ENCODE results near the gene NEGR1.

DNA sequence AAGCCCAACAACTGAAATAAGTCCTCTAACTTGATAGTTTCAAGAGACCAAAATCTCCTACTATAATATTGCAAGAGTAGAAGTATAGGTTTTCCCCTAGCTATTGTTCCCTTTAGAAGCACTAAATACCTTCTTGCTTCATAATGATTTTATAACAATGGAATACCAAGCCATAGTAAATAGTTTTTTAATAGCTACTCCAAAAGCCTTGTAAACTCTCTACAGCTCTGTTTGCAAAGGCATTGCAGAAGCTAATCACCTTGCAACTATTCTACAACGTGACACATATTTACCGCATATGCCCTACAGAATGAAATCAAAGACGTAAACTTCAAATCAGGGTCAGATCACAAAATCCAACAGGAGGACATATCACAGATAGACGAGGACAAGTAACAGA, 750.0 kb downstream of the NEGR1 start:
- TF ChIP-seq, protein P1, sequence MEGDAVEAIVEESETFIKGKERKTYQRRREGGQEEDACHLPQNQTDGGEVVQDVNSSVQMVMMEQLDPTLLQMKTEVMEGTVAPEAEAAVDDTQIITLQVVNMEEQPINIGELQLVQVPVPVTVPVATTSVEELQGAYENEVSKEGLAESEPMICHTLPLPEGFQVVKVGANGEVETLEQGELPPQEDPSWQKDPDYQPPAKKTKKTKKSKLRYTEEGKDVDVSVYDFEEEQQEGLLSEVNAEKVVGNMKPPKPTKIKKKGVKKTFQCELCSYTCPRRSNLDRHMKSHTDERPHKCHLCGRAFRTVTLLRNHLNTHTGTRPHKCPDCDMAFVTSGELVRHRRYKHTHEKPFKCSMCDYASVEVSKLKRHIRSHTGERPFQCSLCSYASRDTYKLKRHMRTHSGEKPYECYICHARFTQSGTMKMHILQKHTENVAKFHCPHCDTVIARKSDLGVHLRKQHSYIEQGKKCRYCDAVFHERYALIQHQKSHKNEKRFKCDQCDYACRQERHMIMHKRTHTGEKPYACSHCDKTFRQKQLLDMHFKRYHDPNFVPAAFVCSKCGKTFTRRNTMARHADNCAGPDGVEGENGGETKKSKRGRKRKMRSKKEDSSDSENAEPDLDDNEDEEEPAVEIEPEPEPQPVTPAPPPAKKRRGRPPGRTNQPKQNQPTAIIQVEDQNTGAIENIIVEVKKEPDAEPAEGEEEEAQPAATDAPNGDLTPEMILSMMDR (conservative IDR thresholded peaks at IDR 0.05; ENCODE audit: low read length) = no peak
- TF ChIP-seq EZH2phosphoT487 (IDR thresholded peaks at IDR 0.05; ENCODE audit: borderline replicate concordance) = no peak

Data from Loucy (cell line).